HG03139 (cell line): ENCODE measurements around the gene PHPT1.
"Not testable (repeated sequence)": the region's sequence is repeated elsewhere in the genome, so short reads cannot be mapped to it uniquely, and the experiment has no call there.

ENCODE experiments used
- ATAC-seq: cut with Tn5 transposase; IDR thresholded peaks from one replicate; pipeline ENCODE4 v1.9.1; 2021; ENCODE audit not compliant: unreplicated experiment

PHPT1 gene

GRCh38 chr9:136837146-136837855 lies 11.9 kb upstream of the PHPT1 start:
- no peak for ATAC-seq

- not testable (repeated sequence) for ATAC-seq
Observed at GRCh38 chr9:136837856-136838277, 11.3 kb upstream of the PHPT1 start.

GRCh38 chr9:136838314-136839228 lies 10.6 kb upstream of the PHPT1 start:
- no peak for ATAC-seq

GRCh38 chr9:136839229-136840139 lies 9.7 kb upstream of the PHPT1 start:
- ATAC-seq: no peak

GRCh38 chr9:136840140-136840876 lies 8.9 kb upstream of the PHPT1 start:
- ATAC-seq: no peak

GRCh38 chr9:136840877-136841645 lies 8.1 kb upstream of the PHPT1 start:
- no peak for ATAC-seq

GRCh38 chr9:136841646-136842379 lies 7.4 kb upstream of the PHPT1 start:
- ATAC-seq: not testable (repeated sequence)

GRCh38 chr9:136842380-136842948 lies 6.7 kb upstream of the PHPT1 start, which contains the start of gene AJM1:
Gene AJM1, plus strand, starts transcription at chr9:136842478. Its CDS starts 1,937 bp downstream, at chr9:136844415.
- ATAC-seq: peak; percentile 60

- not testable (repeated sequence) for ATAC-seq
Observed at GRCh38 chr9:136843159-136843800, 5.9 kb upstream of the PHPT1 start.

- not testable (repeated sequence) for ATAC-seq
Observed at GRCh38 chr9:136843801-136844740, 5.1 kb upstream of the PHPT1 start.

GRCh38 chr9:136844761-136845464 lies 4.3 kb upstream of the PHPT1 start:
- ATAC-seq: no peak

GRCh38 chr9:136845465-136846260 lies 3.5 kb upstream of the PHPT1 start:
- no peak for ATAC-seq

GRCh38 chr9:136846376-136847087 lies 2.7 kb upstream of the PHPT1 start:
- no peak for ATAC-seq

- no peak for ATAC-seq
Observed at GRCh38 chr9:136847088-136847825, 2.0 kb upstream of the PHPT1 start.
